LNCAP (cell line): ENCODE data around the gene YAE1.

Source experiments
- CTCF ChIP-seq: fragments of 450-650 bp; IDR thresholded peaks from 2 replicates; pipeline ENCODE4 v1.5.1; 2017; ENCODE audit warnings: mild to moderate bottlenecking

Gene YAE1

DNA sequence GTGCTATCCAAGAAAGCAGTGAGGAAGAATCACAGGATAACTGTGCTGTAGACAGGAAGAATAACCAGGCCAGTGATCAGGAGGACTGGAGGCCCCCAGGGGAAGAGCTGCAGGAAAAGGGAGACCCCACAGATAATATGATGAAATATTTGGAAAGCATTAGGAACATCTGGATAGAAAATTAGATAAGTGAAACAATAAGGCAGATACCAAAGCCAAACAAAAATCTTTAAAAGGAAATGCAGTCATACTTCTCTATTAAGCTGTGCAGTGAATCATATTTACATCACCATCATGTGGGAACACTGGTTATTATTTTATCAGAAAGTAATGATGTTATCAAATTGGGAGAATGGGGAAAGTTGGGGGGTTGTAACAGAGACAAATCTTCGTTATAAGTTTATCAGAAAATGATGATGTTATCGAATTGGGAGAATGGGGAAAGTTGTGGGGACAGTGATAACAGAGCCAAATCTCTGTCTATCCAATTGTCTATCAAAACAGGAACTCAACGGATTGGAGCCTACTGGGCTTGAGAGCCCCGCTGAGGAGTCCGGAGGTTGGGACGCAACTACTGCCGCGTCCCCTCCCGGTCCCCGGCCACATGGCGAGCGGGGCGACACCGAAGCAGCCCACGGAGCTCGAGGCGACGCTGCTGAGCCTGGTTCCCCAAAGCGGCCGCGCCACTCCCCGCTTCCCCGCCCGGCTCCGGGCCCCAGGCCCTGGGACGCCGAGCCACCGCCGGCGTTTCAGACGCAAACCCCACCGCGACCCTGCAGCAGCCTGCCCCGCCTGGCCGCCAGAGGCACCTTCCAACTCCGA is 43.1 kb downstream of the YAE1 start:
- no peak for TF ChIP-seq CTCF

DNA sequence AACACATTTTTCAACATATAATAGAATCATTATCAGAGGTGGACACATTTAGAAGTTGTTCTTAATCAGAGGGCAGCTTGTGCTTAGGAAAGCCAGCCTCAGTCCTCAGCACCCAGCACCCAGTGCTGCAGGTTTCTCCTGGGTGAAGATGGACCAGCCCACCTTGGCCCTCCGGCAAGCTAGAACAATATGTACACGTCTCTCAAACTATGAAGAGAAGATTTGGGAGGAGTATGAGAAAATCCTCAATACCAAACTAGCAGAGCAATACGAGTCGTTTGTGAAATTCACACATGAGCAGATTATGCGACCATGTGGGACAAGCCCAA is 43.7 kb downstream of the YAE1 start:
- no peak for TF ChIP-seq CTCF

DNA sequence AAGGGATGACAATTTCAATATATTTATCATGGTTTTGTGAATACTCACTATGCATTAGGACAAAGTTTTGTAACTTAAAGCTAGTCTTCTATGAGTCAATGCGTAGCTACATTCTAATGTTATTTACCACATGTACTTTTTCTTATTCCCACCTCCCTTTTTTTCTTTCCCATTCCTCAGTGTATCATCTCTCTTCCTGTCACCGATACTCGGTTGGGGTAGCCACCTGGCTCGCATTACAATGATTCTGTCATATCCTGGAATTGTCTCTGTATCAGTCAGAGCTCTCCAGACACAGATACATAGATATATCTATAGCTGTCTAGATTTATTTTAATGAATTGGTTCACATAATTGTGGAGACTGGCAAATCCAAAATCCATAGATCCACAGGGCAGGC is 47.4 kb downstream of the YAE1 start:
- TF ChIP-seq CTCF, result no peak

DNA sequence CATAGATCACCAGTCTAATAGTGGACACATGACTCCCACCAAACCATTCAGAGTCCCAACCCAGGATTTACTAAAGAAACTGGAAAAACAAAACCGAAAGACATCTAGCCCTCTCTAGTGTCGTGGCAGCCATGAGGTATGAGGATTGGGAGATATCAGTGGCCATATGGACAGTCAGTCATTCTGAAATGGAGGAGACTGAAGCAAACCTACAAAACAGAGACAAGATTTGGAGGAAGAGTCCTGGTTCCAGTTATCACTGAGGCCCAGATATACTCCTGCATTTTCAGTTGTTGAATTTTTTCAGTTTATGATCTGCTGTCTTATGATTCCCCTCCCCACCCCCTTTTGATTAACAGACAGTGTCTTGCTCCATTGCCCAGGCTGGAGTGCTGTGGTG is 48.1 kb downstream of the YAE1 start:
- TF ChIP-seq CTCF, result no peak

GRCh38 chr7:39615350-39615975 is 49.3 kb downstream of the YAE1 start:
- TF ChIP-seq CTCF, result no peak

DNA sequence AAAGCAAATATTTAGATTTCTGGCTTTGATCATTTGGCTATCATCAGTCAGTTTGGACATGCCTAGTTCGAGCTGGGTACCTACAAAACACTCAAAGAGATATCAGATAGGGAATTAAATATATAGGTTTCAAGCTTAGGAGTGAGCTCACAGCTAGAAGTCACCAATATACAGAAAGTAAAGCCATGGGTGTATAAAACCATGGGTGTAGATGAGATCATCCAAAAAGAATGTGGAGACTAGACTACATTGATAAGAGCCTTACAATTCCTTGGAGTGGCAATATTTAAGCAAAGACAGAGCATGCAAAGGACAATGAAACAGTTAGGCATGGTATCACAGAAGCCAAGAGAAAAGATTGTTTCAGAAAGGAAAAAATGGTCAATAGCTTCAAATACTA is 49.9 kb downstream of the YAE1 start:
- TF ChIP-seq CTCF, result no peak

DNA sequence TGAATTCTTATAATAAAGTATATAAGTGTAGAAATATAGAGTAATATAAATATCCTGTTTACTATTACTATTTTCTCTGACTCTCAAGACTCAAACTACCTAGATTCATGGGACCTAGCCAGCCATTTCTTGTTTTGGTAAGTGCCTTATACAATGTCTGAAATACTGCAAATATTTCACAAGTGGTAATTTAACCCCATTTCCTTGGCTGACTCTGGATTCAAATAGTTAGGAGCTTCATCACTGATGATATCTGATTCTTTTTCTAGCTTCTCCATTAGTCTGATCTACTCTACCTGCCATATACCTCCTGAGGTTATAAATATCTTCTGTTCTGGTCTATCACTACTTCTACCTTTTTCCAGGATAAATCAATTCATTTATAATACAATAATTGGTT is 50.8 kb downstream of the YAE1 start:
- TF ChIP-seq CTCF, result no peak
